Stimulated activated CD4-positive, alpha-beta T cell treated with anti-CD3 and anti-CD28 coated beads, Interleukin-4, amount 100 ng/mL, for 1 hour (primary cell): ENCODE data around the gene DIP2C.

Source experiments
- DNase-seq: peaks from one replicate; pipeline ENCODE4 v3.0.0-alpha.2; 2020

Gene DIP2C

GRCh38 chr10:241966-242643 is 447.4 kb downstream of the DIP2C start:
- no peak for DNase-seq

DNA sequence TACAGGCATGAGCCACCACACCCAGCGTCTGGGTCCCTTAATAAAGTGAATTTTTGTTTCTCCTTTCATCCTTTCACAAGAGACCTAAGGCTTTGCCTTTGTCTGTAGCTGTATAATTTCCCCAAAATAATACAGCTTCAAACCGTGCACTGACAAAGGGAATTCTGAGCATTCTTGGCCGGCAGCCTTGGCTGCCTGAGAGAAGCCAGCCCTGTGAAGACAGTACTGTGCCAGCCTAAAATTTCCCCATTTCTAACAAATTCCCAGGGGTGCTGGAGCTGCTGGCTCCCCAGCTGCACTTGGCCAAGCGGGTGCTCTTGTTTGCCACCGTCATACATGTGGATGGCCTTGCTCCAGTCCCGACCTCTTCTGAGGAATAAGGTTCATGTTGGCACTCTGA is 448.0 kb downstream of the DIP2C start:
- no peak for DNase-seq

- no peak for DNase-seq
These were observed 450.4 kb downstream of the DIP2C start for GRCh38 chr10:239109-239508.

DNA sequence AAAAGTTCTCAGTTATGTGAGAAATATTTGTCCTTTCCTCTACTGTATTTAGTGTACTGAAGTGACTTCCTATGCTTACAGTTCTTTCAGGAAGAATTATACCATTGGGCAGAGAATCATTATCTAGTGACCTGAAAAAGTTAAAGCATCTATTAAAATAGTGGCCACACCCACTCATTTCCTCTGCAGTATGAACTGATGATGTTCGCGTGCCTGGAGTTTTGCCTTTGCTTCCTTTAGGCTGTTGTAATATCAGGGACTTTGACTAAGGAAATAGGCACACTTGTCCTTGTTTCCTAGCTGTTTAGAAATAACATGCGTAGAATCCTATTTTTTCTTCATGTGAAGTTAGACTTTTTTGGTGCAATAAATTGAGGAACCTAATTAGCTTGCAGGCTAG is 453.6 kb downstream of the DIP2C start:
- DNase-seq, result no peak

GRCh38 chr10:234708-235406 is 454.6 kb downstream of the DIP2C start:
- no peak for DNase-seq

DNA sequence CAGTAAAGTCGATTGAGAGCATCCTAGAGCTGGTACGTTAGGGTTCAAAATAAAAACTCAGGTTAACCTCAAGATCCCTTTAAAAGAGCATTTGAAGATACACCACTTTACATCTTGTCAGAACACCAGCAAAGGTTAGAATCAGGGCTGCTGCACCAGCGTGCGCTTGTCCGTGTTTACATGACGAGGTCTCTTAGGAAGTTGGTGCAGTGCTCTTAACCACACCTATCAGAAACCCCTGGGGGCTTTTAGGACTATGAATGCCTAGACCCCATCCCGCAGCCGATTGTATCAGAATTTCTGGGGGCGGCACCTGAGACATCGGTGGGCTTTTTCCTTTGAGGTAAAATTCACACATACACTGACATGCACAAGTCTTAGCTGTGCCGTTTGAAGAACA is 456.6 kb downstream of the DIP2C start:
- DNase-seq, result no peak

DNA sequence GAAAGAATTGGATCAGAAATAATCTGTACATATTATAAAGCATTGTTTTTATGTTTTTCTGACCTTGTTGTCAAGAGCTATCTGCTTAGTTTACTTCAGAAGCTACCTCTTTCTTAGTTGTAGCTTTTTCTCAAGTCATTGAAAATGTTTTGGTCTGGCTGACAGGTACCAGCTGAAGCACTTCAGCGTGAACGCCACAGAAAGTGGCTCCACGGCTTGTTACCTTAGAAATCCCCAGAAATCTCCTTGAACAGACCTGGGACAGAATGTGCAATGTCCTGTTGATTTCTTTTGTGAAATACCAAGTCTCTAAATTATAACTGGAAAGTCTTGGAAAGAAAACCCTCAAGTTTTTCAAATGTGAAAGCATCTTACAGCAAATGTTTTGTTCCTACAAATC is 457.4 kb downstream of the DIP2C start:
- no peak for DNase-seq

GRCh38 chr10:230758-231157 is 458.7 kb downstream of the DIP2C start:
- DNase-seq, result no peak

- no peak for DNase-seq
These were observed 461.1 kb downstream of the DIP2C start for GRCh38 chr10:228366-228765.

- DNase-seq, result no peak
These were observed 462.5 kb downstream of the DIP2C start for GRCh38 chr10:227014-227413.

GRCh38 chr10:226018-226417 is 463.4 kb downstream of the DIP2C start:
- no peak for DNase-seq

DNA sequence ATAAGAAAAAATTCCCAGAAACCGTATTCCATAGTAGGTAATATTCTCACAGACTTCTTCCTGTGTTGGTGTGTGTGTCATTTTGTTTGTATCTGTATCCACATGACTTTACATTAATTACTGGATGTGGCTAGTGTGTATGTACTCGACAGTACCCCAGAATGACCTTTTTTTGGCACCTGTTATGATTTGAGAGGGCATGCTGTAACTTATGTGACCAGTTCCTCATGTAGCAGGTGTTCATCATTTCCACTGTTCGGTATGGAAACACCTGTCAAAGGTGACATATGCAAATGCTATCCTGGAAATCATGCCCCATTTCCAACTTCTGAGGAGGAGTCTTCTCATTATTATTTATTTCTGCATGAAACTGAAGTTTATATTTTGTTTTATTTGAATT is 464.9 kb downstream of the DIP2C start:
- DNase-seq, result no peak
